Tibial artery (tissue), 4 donors: ENCODE measurements around the gene NOTO.
"Not testable (repeated sequence)": the region's sequence is repeated elsewhere in the genome, so short reads cannot be mapped to it uniquely, and the experiment has no call there.

Source experiments
- DNase-seq, 2 donors: peaks; one replicate each; pipeline ENCODE4 v3.0.0-alpha.2; 2019
- H3K27ac ChIP-seq, 2 donors: fragments of 200-600 bp; sonication (generic) in 1 of 2; 1 replicate in 1 of 2; 2 replicates in 1 of 2; pipeline ENCODE4 v1.5.1; 2018 to 2019; ENCODE audit warnings: mild to moderate bottlenecking in 1 of 2
- H3K27me3 ChIP-seq, 2 donors: fragments of 200-600 bp; sonication (generic) in 1 of 2; one replicate each; pipeline versions ENCODE4 v1.5.1 to v1.6.0; 2016 to 2019
- H3K36me3 ChIP-seq, 3 donors: fragments of 200-600 bp; sonication (generic) in 2 of 3; one replicate each; pipeline ENCODE4 v1.5.1; 2016 to 2019; ENCODE audit warnings: mild to moderate bottlenecking in 2 of 3
- H3K4me1 ChIP-seq, 4 donors: fragments of 200-600 bp; sonication (generic) in 2 of 4; 1 replicate in 3 of 4; 2 replicates in 1 of 4; pipeline ENCODE4 v1.5.1; 2016 to 2019
- H3K4me3 ChIP-seq, 2 donors: fragments of 200-600 bp; sonication (generic) in 1 of 2; 1 replicate in 1 of 2; 2 replicates in 1 of 2; pipeline ENCODE4 v1.5.1; 2018 to 2019; ENCODE audit warnings: mild to moderate bottlenecking in 2 of 2
- H3K9me3 ChIP-seq, 3 donors: fragments of 200-600 bp; sonication (generic) in 1 of 3; one replicate each; pipeline ENCODE4 v1.5.1; 2016 to 2019
- intact Hi-C: fragments of 100-400 bp; cut with DNase I; formaldehyde crosslinking; loops from one replicate; pipeline ENCODE4 v1.15.0; 2023; ENCODE audit warnings: low total_unique reads
- TF ChIP-seq, protein P1 (sequence below), 2 experiments: fragments of 200-600 bp in 1 of 2; fragments of 450-650 bp in 1 of 2; IDR thresholded peaks; one replicate each; pipeline ENCODE4 v1.5.1; 2017 to 2019; ENCODE audit warnings: antibody characterized with exemption in 2 of 2, mild to moderate bottlenecking in 1 of 2, moderate library complexity in 1 of 2

NOTO gene

DNA sequence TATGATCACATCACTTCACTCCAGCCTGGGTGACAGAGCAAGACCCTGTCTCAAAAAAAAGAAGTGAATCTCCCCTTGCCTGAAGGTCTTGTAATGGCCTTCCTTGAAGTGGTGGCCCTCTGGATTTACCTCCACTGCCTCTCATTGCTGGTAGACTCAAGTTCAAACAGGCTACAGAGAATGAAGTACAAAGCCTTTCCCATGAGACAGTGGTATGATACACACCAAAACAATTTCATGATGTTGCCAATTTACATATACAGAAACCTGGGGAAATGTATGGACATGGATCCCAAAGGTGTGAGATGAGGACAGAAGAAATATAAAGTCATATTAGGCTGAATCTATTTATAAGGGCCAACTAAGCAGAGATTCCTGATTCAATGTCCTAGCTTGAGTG lies 4.8 kb upstream of the NOTO start:
- Histone ChIP-seq H3K9me3 (no peaks in the 10 kb centered on the region), H3K36me3 (no peaks in the 10 kb centered on the region), H3K27me3 (peaks cover 0 to 61% of the 10 kb centered on the region in 2 donors), H3K4me1 (peaks cover 0 to 11% (median 9%) of the 10 kb centered on the region in 4 donors), H3K27ac (no peak overlapping the region), H3K4me3 (no peak overlapping the region)
- TF ChIP-seq, protein P1, sequence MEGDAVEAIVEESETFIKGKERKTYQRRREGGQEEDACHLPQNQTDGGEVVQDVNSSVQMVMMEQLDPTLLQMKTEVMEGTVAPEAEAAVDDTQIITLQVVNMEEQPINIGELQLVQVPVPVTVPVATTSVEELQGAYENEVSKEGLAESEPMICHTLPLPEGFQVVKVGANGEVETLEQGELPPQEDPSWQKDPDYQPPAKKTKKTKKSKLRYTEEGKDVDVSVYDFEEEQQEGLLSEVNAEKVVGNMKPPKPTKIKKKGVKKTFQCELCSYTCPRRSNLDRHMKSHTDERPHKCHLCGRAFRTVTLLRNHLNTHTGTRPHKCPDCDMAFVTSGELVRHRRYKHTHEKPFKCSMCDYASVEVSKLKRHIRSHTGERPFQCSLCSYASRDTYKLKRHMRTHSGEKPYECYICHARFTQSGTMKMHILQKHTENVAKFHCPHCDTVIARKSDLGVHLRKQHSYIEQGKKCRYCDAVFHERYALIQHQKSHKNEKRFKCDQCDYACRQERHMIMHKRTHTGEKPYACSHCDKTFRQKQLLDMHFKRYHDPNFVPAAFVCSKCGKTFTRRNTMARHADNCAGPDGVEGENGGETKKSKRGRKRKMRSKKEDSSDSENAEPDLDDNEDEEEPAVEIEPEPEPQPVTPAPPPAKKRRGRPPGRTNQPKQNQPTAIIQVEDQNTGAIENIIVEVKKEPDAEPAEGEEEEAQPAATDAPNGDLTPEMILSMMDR (IDR thresholded peaks at IDR 0.05) = no peak
- DNase-seq = no peak
- intact Hi-C loops = no loop called here

DNA sequence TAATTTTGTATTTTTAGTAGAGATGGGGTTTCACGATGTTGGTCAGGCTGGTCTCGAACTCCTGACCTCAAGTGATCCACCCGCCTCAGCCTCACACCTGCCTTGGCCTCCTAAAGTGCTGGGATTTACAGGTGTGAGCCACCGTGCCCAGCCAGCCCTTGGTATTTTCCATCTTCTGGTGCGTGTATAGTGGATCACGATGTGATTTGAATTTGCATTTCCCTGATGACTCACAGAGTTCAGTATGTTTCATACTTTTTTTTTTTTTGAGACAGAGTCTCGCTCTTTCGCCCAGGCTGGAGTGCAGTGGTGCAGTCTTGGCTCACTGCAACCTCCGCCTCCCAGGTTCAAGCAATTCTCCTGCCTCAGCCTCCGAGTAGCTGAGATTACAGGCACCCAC lies 2.1 kb upstream of the NOTO start:
- DNase-seq, H3K4me3 ChIP-seq, intact Hi-C loops, H3K27ac ChIP-seq, H3K9me3 ChIP-seq, H3K36me3 ChIP-seq: not testable (repeated sequence)
- Histone ChIP-seq H3K27me3 (peaks cover 0 to 79% of the 10 kb centered on the region in 2 donors), H3K4me1 (peaks cover 0 to 19% (median 15%) of the 10 kb centered on the region in 4 donors)

DNA sequence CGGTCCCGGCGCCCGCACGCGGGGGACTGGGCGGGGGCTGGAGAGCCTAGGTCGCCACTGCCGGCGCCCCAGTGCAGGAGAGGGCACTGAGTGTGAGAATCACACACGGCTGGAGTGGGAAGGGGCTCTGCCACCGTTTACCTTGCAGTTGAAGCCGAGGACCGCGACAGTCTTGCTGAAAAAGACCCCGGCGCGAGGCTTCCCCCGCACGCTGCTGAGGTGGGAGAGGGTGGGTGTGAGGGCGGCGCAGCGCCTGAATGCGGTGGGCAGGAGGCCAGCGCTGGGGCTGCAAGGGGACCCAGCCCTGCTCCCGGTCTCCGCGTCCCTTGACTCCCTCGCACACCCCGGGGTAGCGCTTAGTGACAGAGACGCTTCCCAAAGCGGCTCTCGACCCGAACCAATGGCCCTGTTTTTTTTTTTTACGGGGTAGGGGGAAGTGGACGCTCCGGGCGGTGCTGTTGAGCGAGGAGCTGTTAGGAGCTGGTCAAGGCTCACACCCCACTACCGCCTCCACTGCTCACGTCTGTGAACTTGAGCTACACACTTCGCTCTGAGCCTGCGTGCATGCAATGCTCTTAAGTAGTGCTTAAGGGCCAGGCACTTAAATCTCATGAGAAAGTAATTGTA lies 794 bp downstream of the NOTO start:
- H3K36me3 ChIP-seq = no peaks in the 10 kb centered on the region
- TF ChIP-seq, protein P1 (IDR thresholded peaks at IDR 0.05) = no peak
- peaks cover 0 to 61% of the 10 kb centered on the region in 2 donors for H3K27me3 ChIP-seq
- no peak for DNase-seq
- peaks cover 0 to 19% (median 15%) of the 10 kb centered on the region in 4 donors for H3K4me1 ChIP-seq
- H3K9me3 ChIP-seq = no peaks in the 10 kb centered on the region
- intact Hi-C loops = no loop called here
- H3K27ac ChIP-seq = no peak overlapping the region
- H3K4me3 ChIP-seq = peak overlapping the region in 1 of 2 donors; percentile 42

DNA sequence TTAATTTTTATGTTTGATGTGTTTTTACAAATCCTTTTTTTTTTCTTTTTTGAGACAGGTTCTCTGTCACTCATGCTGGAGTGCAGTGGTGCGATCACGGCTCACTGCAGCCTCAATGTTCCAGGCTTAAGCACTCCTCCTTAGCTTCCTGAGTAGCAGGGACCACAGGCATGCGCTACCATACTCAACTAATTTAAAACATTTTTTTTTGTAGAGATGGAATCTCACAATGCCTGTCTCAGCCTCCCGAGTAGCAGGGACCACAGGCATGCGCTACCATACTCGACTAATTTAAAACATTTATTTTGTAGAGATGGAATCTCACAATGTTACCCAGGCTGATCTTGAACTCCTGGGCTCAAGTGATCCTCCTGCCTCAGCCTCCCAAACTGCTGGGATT lies 3.2 kb downstream of the NOTO start:
- H3K36me3 ChIP-seq = no peaks in the 10 kb centered on the region
- H3K4me1 ChIP-seq = peaks cover 0 to 19% (median 15%) of the 10 kb centered on the region in 4 donors
- H3K9me3 ChIP-seq = no peaks in the 10 kb centered on the region
- H3K27ac ChIP-seq = no peak overlapping the region
- TF ChIP-seq, protein P1 (IDR thresholded peaks at IDR 0.05) = no peak
- DNase-seq = no peak
- intact Hi-C loops = no loop called here
- no peak overlapping the region for H3K4me3 ChIP-seq
- H3K27me3 ChIP-seq = peaks cover 0 to 39% of the 10 kb centered on the region in 2 donors

DNA sequence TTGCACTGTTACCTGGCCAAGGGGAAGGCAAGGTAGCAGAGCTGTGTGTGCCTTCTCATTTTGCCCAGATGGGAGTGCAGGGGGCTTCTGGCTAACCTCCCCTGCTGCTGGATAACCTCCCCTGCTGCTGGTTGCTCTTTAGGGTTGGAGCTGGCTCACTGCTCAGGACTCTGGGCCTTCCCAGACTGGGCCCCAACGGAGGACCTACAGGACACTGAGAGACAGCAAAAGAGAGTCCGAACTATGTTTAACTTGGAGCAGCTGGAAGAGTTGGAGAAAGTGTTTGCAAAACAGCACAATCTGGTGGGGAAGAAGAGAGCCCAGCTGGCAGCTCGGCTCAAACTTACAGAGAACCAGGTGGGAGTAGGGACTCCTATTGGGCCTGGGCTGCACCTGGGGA lies 5.9 kb downstream of the NOTO start:
- no peak for DNase-seq
- H3K36me3 ChIP-seq = no peaks in the 10 kb centered on the region
- no peak overlapping the region for H3K27ac ChIP-seq
- no peaks in the 10 kb centered on the region for H3K9me3 ChIP-seq
- H3K27me3 ChIP-seq = peaks cover 0 to 14% of the 10 kb centered on the region in 2 donors
- intact Hi-C loops = no loop called here
- peaks cover 0 to 19% (median 12%) of the 10 kb centered on the region in 4 donors for H3K4me1 ChIP-seq
- TF ChIP-seq, protein P1 (IDR thresholded peaks at IDR 0.05) = no peak
- no peak overlapping the region for H3K4me3 ChIP-seq

DNA sequence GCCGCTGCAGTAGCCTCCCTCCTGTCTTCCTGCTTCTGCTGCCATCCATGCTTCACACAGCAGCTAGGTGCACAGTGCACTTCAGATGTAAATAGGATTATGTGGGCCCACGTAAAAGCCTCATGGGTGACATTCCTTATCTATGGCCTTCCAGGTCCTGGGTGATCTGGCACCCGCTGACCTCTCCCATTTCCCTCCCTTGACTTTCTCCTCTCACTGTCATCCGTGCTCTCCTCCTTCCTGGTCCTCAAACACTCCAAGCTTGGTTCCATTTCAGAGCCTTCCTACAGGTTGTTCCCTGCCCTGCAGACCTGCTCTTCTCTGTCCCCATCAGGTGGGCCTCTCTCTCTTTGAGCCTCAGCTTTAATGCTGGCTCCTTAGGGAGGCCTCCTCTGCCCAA lies 7.6 kb downstream of the NOTO start:
- peaks cover 0 to 2% of the 10 kb centered on the region in 2 donors for H3K27me3 ChIP-seq
- no peak overlapping the region for H3K4me3 ChIP-seq
- DNase-seq = no peak
- TF ChIP-seq, protein P1 (IDR thresholded peaks at IDR 0.05) = no peak
- no peaks in the 10 kb centered on the region for H3K36me3 ChIP-seq
- H3K27ac ChIP-seq = no peak overlapping the region
- intact Hi-C loops = no loop called here
- H3K4me1 ChIP-seq = peaks cover 0 to 32% (median 17%) of the 10 kb centered on the region in 4 donors
- no peaks in the 10 kb centered on the region for H3K9me3 ChIP-seq
